Measurements from ENCODE around the gene SMC4. TPM values are rescaled to one million over a fixed set of nuclear protein-coding genes. Genes with fewer than 3 reads are reported as not detected.

SMC4 gene
- total and polyA plus RNA-seq, 3 donors from 2014 or later: 19.5 to 124 (median 111) TPM

GRCh38 chr3:160403796-160404470 is 4.5 kb downstream of the SMC4 start:
- Histone ChIP-seq H3K36me3 (ENCODE audit: low read depth, missing control alignments) (no peaks in the 10 kb centered on the region), H3K27me3 (no peaks in the 10 kb centered on the region), H3K9me3 (no peaks in the 10 kb centered on the region), H3K27ac (peak overlapping the region; percentile 93 to 95), H3K4me1 (no peaks in the 10 kb centered on the region), H3K4me3 (no peak overlapping the region)
- intact Hi-C loops (cut with DNase I; ENCODE audit: low total_unique reads): no loop called here
- DNase-seq: no peak
- no peak for TF ChIP-seq CTCF (IDR thresholded peaks at IDR 0.05)
- TF ChIP-seq POLR2A (IDR thresholded peaks at IDR 0.05): no peak
- WGBS, 2 donors: 46 to 48% methylated on average over 7 of the region's 7 CpGs

- WGBS, 2 donors: 70 to 71% methylated on average over 10 of the region's 10 CpGs
- TF ChIP-seq POLR2A (IDR thresholded peaks at IDR 0.05): no peak
- TF ChIP-seq CTCF (IDR thresholded peaks at IDR 0.05): no peak
- Histone ChIP-seq H3K27me3 (no peaks in the 10 kb centered on the region), H3K36me3 (ENCODE audit: low read depth, missing control alignments) (no peaks in the 10 kb centered on the region), H3K4me1 (peaks cover 4% of the 10 kb centered on the region), H3K27ac (no peak overlapping the region), H3K9me3 (no peaks in the 10 kb centered on the region), H3K4me3 (no peak overlapping the region)
- DNase-seq: no peak
- intact Hi-C loops (cut with DNase I; ENCODE audit: low total_unique reads): no loop called here
Measured at GRCh38 chr3:160409812-160410610, 10.6 kb downstream of the SMC4 start.

- peaks cover 4% of the 10 kb centered on the region for H3K4me1 ChIP-seq
- H3K36me3 ChIP-seq (ENCODE audit: low read depth, missing control alignments): no peaks in the 10 kb centered on the region
- no peak overlapping the region for H3K27ac ChIP-seq
- no peaks in the 10 kb centered on the region for H3K27me3 ChIP-seq
- whole genome bisulfite sequencing, 2 donors: 39 to 82% methylated on average over 1 of the region's 1 CpG
- intact Hi-C loops (cut with DNase I; ENCODE audit: low total_unique reads): no loop called here
- no peaks in the 10 kb centered on the region for H3K9me3 ChIP-seq
- no peak for DNase-seq
- H3K4me3 ChIP-seq: no peak overlapping the region
- TF ChIP-seq POLR2A (IDR thresholded peaks at IDR 0.05) (no peak), CTCF (IDR thresholded peaks at IDR 0.05) (no peak)
Measured at GRCh38 chr3:160412477-160412876, 13.0 kb downstream of the SMC4 start.

- Histone ChIP-seq H3K4me3 (no peak overlapping the region), H3K9me3 (no peaks in the 10 kb centered on the region), H3K27me3 (no peaks in the 10 kb centered on the region), H3K36me3 (ENCODE audit: low read depth, missing control alignments) (no peaks in the 10 kb centered on the region), H3K27ac (no peak overlapping the region), H3K4me1 (peaks cover 4% of the 10 kb centered on the region)
- WGBS, 2 donors: 52 to 57% methylated on average over 3 of the region's 3 CpGs
- peak; percentile 57 to 89 (median 77) for TF ChIP-seq CTCF (IDR thresholded peaks at IDR 0.05)
- no peak for TF ChIP-seq POLR2A (IDR thresholded peaks at IDR 0.05)
- intact Hi-C loops (cut with DNase I; ENCODE audit: low total_unique reads): no loop called here
- DNase-seq: peak; percentile 61
Measured at GRCh38 chr3:160413613-160414248, 14.3 kb downstream of the SMC4 start.

All from testis (tissue), 3 donors.